NCI-H446 (cell line): ENCODE results near the gene MYPN.
"Not testable (repeated sequence)": the region's sequence is repeated elsewhere in the genome, so short reads cannot be mapped to it uniquely, and the experiment has no call there.

ENCODE experiments used
- DNase-seq, 2 experiments: peaks; one replicate each; lab custom pipeline; 2025; lab: John Stamatoyannopoulos, UW

MYPN gene

DNA sequence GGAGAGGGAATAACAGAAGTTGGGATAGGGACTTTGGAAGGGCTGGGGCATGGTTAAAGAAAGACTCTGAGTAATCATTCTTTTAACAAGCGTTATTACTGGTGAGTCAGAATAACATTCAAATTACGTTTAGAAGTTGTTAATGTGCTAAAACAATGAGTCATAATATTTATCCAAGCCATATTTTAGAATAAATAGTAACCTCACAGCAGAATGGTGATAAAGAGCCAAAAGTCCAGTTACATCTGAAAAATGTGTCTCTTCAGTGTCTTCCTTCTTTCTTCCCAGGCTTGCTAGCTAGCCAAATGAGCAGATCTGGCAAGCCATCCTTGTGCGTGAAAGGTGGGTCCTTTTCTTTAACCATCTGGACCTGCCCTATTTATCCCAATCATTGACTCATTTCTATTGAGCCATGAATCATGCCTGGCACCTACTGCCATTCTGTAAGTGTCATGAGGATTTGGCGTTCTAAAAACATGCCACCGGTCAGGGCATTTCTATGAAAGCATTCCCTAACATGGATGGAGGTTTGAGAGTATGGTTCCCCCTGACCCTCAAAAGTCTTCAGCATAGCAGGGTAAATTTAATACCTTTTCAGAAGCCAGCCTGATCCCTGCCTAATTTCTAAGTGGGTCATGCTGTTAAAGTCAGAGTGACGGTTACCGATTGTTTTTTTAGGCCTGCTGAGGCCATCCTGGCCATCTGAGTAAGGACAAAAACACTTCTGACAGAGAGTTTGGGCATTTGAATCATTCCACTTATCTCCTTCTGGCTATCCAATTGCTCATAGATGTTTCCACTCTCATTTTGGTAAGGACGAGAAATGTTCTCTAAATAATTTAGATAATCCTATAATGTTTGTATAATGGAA lies 26.9 kb downstream of the MYPN start:
- DNase-seq, result peak in 1 of 2 experiments; percentile 55

- no peak for DNase-seq
These were observed 27.9 kb downstream of the MYPN start for GRCh38 chr10:68137171-68137570.

GRCh38 chr10:68138526-68138925 lies 29.2 kb downstream of the MYPN start:
- no peak for DNase-seq

DNA sequence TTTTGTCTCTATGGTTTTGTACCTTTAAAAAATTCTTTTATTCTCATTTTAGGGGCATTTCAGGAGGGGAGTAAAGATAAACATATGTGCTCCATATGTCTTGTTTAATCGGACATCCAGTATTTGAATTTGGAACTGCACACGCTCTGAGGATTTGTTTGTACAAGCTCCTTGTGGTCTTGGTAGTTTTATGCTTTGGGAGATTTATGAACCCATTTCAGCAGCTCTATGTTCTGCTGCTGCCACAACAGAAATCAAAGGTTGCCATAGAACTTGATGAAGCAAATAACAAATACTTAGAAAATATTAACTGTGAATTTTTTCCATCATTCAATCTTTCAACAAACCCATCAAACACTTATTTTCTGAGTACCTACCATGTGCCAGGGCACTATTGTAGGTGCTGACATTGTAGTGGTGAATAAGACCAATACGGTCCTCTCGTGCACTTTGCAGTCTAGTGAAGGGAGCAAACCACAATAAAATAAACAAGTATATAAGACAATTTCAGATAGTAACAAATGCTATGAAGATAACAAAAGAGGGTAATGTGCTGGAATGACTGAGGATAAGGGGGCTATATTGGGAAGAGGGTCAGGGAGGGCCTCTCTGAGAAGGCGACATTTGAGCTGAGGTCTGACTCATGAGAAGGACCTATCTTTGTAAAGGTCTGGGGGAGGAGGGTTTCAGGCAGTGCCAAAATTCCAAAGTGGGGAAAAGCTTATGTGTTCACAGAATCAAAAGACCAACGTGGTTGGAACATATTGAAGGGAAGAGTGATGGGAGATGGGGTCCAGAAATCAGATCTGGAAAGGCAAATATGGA lies 30.4 kb downstream of the MYPN start:
- DNase-seq, result no peak

- DNase-seq, result no peak
These were observed 33.5 kb downstream of the MYPN start for GRCh38 chr10:68142761-68143160.

GRCh38 chr10:68144709-68145108 lies 35.4 kb downstream of the MYPN start:
- DNase-seq, result no peak

DNA sequence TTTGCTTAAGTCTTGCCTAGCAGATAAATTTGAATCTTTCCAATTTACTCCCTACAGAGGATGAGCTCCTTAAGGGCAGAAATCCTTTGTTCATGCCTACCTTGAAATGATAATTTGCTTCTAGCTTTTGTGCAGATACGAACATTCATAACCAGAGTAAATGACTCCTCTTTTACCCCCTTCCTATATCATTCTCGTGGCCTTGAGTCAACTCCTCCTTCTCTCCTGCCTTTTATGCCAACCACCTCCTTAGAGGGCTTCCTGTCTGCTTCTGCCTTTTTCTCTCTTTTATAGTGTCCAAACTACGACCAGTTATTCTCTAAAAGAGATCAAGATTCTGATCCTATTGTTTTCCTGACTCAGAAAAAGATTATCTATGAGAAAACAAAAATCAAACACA lies 36.4 kb downstream of the MYPN start:
- DNase-seq, result no peak

GRCh38 chr10:68146133-68146532 lies 36.8 kb downstream of the MYPN start:
- DNase-seq, result no peak

- no peak for DNase-seq
These were observed 42.2 kb downstream of the MYPN start for GRCh38 chr10:68151453-68151852.

- peak; percentile 55 to 68 for DNase-seq
These were observed 44.4 kb downstream of the MYPN start for GRCh38 chr10:68153473-68154210.

- DNase-seq, result peak in 1 of 2 experiments; percentile 28
These were observed 44.9 kb downstream of the MYPN start for GRCh38 chr10:68154211-68154497.

DNA sequence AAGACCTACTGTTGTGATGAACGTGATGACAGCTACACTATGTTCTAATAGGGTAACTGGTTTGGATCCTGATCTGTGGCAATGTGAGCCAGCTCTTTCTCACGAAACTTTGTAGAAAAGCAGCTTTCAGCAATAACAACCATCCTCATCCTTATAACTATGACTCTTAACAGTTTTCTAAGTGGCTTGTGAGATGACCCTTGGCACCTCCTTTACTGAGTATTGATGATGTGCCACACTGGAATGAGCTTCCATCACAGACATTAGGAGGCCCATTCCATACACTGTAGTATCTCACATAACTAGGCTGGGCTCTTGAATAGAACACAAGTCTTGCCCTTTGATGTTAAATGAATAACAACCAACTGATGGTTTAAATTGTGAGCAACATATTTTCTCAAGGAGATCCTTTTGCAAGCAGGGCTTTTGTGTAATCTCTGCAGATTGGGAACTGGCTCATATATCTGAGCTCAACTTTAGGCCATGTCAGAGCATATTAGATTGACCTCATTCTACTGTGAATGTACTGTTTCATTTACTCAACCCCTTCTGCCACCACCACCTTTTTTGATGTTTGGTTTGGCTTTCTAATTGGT lies 46.4 kb downstream of the MYPN start:
- DNase-seq, result no peak

GRCh38 chr10:68156373-68157185 lies 47.3 kb downstream of the MYPN start:
- DNase-seq, result no peak

GRCh38 chr10:68157522-68157921 lies 48.2 kb downstream of the MYPN start:
- DNase-seq, result not testable (repeated sequence)

DNA sequence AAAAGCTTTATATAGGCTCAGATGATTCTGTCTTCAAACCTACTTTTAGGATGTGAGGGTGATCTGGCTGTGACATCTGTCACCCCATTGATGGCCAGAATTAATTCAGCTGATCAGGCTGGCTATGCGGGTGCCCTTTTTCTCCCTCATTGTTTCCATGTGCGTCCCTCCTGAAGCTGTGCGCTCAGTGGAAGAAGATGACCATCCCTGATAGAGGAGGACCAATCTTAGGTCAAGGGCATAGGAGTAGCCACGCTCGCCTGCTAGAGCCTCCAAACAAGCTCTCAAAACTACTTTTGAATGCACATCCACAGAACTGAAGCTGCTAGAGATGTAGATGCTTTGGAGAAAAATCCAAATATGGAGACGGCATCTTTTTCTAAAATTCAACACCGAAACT lies 48.7 kb downstream of the MYPN start:
- DNase-seq, result no peak

DNA sequence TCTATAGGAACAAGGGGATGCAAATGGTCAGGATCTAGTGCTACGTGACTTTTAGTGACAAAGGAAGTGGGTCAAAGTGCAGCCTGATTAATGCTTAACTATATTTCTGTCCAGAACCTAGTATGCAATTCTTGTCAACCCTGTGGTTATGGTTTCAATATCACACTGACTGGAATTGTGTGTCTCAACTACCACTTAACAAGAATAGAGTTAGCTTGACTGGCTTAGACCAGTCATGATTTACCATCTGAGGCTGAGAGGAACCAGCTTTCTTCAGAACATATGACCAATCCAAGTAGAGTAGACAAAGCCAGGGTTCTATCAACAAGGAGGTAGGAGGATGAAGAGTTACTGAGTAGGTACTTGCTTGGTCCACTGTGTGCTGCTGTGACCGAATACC lies 54.4 kb downstream of the MYPN start:
- no peak for DNase-seq

DNA sequence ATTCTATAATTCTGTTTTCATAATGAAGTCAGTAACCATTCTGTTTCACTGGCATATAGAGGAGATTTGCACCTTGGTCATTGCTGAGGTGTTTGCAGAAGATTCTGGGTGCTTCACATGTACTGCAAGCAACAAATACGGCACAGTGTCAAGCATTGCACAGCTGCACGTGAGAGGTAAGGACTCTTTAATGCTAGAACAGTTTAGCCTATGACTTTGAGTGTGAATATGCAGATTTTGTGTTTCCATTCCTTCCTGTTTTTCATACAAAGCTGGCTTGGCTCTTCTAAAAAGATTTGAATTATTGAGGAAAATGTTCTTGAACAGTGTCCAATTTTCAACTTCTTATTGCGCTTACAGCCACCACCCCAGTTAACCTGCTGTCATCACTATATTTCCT lies 56.4 kb downstream of the MYPN start:
- DNase-seq, result no peak

DNA sequence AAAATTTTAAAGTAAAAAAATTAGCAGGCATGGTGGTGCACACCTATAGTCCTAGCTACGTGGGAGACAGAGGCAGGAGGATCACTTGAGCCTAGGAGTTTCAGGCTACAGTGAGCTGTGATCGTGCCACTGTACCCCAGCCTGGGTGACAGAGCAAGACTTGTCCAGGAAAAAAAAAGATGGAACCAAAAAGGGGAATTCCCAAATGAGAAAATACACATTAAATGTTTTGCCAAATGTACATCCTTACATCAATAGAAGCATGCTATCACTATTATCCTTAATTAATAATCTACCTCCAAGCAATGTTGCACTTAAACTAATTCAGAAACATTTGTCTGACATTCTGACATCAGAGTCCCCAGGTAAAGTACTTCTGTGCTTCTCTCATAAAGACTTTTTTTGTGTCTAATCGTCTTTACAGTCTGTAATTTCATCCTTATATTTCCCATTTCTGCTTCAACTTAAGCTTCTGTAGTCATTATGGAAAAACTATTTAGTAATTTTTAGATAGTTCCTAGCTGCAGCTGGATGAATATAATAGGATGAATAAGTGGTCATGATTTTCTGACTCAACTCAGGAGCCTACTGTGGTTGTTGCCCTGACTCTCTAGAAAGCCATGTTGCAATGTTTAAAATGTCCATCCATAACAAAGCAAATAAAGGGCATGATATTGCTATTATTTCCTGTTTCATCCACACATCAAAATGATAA lies 57.7 kb downstream of the MYPN start:
- no peak for DNase-seq

DNA sequence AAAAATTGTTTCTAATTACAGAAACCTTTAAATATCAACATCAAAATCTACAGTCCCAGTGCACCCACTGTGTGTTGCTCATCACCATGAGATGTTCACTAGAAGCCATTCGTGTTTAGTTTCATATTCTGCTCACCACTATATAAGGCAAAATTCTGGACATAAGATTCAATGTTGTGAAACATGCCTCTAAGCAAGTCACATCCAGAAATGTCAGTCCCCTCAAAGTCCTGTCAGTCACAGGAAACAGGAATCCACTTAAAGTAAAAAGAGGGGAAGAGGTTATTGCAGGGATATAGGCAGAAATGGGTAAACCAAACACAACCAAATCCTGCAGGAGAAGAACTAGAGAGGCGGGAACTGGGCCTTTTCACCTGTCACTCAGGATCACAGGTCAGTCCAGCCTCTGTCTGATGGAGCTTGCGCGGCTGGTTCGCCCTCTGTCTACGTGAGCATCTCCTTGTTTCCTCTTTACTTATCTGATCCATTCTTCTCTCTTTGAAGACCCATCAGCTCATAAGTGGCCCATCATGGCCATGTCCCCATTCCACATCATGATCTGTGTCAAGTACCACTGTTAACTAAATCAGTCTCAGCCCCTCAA lies 58.4 kb downstream of the MYPN start:
- DNase-seq, result no peak

DNA sequence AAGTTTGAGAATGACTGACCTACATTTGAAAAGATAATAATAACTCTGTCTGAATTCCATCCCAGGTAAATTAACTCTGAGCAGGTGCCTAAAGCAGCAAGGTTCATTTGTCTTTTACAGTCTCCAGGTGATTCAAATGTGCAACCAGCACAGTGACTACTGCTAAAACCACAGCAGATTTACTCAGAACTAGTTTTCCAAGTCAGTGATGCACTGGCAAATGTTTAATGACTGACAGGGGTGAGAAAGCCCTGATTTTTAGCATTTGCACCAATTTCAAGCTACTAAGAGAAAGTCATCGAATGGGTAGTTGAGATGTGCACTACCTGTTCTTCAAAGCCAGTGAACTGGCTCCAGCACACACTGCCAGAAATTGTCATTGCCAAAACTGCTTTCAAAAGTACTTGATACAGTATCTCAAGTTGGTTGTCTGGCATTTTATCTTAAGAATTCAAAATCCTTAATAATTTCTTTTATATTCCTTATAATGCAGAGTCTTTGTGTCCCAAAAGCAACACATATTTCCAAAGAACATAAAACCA lies 62.3 kb downstream of the MYPN start:
- DNase-seq, result no peak
